CD4-positive, alpha-beta T cell treated with Interferon gamma for 1 hour (primary cell): ENCODE measurements around the gene DPP6.

ENCODE experiments used
- DNase-seq: peaks from one replicate; pipeline ENCODE4 v3.0.0-alpha.2; 2020

The DPP6 gene

DNA sequence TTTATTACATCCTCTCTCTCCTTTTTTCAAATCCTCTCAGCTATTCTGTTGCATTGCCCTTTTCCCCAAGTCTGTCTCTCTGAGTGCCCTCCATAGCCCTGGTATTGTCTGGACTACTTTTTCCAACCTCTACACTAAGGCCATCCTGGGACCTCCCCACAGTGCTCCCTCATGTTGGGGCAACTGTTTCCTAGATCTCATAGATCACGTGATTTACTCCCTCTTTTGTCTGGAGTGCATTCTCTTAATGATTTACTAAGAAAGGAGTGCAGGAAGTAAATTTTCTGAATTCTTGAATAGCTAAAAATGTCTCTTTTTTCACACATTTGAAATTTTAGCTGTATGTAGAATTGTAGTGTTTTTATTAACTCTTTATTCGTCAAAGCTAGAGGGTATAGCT is 733.7 kb downstream of the DPP6 start:
- no peak for DNase-seq

DNA sequence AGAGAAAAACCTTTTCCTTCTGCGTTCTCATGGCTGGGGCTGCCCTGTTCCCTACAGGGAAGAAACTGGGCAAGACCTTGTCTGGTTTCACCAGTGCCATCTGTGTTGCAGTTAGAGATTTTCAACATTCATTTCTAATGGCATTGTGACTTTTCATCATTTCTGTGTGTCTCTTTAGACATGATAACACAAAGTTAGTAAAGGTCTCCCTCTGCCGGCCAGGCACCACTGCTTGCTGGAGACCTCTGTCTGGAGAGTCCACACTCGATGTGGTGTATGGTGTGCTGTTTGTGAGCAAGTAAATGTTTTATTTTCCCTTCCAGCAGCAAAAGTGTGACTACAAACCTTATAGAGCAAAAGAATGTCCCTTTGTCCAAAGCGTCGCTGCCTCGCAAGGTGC is 737.2 kb downstream of the DPP6 start:
- no peak for DNase-seq

DNA sequence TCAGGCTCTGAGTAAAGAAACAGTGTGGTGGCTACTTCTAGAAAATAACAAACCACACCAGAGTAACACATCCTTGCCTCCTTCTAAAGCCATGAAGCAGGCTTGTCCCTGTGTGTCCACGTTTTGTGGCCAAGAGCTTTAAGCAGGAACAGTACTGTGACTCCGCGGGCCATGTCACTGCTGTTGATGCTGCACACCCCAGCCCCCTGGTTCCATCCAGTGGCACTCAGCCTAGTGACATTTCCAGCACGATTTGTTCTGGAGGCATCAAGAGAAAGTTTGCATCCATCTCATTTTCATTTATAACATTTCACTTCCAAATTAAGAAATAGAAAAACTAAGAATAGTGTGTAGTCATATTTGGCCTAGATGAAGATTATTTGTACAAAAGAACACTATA is 739.4 kb downstream of the DPP6 start:
- DNase-seq: no peak

DNA sequence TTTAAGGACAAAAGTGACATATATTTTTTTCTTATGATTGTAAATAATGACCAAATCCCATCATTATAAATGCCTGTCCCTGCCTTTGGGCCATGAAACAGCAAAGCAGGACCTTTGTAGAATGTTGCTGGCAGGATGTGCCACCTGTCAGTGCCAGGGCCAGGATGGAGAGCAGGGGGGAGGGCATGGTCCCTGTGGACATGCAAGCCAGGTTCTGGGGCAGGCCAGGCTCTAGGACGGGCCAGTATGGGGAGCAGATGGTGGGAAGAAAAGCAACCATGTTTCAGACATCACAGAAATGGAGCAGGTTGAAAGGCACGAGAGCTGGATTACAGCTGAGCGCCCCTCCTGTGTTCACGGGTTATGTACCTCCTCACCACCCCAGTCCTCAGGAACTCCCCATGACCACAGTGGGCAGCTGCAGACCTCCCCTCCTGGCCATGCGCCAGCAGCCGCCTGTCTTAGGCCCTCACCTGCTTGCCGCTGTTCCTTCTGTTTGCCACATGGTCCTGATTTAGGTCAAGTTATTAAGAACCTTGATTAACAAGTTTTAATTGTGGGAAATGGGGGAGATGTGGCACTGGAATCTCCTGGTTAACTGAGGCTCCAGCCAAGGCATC is 740.3 kb downstream of the DPP6 start:
- DNase-seq: no peak

DNA sequence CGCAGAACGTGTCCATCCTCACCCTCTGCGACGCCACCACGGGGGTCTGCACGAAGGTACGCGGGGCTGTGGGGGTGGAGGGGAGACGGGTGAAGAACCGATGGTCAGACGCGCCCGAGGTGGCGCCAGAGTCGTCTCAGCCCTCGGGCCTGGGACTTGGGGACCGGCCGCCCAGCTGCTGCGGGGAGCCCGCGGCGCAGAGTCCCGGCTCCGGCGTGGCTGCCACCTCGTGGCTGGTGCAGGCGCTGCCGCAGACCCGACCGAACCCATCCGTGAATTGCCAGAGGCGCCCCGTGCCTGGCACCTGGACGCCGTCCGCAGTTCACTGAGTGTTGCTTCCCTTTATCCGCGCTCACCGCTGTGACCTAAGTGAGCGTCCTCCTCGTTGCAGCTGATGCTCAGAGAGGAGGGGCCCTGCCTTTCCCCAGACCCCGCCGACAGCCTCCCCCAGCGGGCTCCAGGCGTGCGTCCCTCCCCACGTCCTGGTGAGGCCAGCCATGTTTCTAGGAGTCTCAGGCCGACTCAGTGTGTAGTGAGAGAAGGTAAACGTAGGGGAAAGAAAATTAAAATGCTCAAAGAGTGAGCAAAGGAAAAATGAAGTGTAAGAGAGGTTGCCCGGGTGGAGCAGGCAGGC is 742.1 kb downstream of the DPP6 start:
- no peak for DNase-seq

DNA sequence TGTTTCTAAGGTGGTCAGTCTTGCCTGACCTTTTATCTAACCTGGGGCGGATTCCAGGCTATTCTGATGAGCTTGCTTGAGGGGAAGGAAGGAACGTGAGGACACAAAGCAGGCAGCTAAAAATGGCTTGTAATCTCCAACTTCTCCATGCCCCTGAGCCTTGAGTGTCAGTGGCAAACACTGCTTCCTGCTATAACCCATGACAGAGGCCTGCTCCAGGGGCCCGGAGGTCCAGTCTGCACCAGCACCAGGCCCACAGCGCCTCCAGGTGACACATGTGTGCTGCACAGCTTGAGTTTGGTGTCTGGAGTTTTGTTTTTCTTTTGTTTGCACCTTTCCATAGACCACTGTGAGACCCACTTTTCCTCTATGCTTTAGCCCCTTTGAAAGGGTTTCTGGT is 742.8 kb downstream of the DPP6 start:
- no peak for DNase-seq

DNA sequence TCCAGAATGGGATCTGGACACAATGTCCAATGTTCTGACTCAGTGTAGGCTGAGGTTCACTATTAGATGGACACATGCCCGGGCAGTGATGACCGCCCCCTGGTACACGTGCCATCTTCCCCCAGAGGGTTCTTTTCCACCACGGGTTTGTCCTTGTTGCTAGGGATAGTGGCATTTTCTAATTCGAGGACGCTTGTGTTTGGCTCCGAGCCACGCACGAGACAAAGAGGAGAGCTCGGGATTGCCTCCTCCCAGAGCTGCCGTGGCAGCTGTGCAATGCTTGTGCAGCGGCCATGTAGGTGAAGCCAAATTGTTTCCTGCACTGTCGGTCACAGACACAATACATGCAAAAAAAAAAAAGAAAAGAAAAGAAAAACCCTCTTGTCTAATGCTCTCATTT is 743.2 kb downstream of the DPP6 start:
- no peak for DNase-seq

DNA sequence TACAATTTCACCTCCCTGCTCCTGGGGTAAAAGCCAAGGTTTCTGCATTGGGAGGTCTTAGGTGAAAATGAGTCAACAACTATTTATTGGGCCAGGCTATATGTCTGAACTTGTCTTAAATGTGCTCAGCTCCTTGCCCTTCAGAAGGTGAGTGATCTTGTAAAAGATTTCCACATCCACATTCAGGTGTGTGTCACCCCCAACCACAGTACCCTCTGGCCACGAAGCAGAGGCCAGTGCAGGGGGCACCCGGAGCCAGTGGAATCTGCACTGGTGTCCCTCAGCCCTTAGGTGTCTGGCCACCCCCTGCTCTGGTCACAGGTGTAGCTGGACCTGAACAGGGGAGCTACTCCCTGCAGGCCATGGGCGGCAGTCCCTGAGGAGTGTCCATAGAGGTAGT is 752.3 kb downstream of the DPP6 start:
- no peak for DNase-seq

DNA sequence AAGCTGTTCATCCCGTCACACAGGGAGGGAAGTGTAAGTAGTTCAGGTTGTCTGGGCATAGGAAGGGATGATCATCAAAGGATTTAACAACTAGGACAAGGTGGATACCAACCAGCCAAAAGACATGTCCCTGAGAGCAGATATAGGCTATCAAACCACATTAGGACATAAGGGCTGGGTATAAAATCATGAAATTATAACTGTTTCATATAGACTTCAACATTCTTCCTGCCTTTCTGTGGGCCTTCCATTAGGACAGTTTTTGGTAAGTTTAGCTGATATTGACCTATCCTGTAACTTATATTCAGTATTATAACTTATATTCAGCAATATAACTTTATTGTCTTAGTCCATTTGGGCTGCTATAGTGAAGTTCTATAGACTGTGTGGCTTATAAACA is 759.8 kb downstream of the DPP6 start:
- DNase-seq: no peak

DNA sequence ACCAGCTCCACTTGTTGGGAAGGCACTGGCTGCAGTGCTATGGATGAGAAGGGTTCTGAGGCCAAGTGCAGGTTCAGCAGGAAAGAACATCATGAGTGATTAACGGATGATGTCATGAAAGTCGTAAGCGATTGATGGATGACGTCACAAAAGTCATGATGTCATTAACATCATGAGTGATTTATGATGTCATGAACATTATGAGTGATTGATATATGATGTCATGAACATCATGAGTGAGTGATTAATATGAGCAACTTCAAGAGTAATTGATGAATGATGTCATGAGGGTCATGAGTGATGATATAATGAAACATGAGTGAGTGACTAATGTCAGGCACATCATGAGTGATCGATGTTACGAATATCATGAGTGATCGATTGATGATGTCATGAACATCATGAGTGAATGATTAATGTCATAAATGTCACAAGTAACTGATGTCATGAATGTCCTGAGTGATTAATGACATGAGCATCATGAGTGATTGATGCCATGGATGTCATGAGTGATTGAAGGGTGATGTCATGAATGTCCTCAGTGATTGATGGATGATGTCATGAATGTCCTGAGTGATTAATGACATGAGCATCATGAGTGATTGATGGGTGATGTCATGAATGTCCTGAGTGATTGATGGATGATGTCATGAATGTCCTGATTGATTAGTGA is 765.2 kb downstream of the DPP6 start:
- DNase-seq: no peak

DNA sequence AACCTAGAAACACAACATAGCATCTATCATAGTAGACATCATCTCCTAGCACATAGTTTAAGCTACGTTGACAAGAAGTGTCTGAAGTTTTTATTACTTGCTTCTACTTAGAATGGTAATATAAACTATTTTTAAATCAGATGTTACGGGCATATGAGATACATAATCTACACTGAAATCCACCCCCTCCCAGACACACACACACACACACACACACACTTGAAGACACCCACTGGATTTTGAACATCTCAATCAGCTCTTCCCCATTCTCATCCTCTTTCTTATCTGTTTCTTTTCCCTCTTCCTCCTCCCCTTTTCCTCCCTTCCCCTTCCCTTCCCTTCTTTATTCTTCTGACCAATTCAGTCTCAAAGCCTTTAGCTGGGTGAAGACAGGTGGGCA is 774.8 kb downstream of the DPP6 start:
- DNase-seq: no peak

DNA sequence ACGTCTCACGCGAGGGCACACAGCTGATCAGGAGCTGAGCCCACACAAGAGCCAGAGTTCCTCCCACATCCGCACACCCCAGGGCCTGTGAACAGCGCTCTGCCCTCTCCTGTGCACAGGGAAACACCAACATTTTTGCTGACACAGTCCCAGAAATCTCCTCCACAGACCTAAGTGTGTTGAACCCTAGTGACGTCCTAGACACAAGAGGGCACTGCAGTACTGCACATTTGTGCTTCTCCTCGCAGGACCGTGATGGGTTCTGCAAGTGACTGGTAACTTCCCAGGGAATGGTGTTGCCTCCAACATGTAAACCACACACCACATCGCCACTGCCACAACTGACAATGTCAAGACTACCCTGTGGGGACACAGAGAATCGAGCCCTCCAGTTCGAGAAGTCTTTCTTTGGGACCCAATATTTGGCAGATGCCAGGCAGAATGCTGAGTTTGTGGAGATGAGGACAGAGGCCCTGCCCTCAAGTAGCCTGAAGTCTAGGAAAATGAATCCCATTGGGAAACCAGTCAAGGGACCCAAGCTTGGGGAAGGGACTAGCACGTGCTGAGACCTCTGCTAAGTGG is 780.5 kb downstream of the DPP6 start:
- no peak for DNase-seq

DNA sequence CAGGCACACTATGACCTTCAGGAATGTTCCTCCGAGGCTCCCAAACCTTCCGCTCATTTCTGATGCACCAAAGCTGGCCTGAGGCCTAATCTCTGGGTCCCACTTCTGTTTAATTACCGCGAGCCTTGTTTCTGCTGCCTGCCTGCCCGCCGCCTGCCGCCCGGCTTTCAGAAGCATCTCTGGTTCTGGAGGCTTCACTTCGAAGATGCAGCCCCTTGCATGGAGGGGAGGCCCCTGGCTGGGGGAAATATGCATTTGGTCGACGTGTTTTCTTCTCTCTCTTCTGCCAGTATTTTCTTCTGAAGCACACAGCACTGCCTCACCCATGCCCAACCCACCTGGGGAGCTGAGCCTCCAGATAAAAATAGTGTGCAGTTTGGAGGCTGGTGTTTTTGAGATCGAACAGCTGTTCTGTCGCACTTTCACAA is 783.8 kb downstream of the DPP6 start:
- DNase-seq: no peak

DNA sequence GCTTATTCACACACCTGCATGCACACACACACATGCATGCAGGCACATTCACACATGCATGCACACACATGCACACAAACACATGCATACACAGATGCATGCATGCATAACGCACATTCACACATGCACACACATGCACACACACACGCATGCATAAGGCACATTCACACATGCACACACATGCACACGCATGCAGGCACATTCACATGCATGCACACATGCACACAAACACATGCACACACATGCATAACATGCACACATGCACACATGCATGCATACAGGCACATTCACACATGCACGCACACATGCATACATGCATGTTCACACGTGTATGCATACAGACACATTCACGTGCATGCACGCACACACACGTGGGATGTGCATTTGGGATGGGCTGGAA is 784.9 kb downstream of the DPP6 start:
- no peak for DNase-seq

DNA sequence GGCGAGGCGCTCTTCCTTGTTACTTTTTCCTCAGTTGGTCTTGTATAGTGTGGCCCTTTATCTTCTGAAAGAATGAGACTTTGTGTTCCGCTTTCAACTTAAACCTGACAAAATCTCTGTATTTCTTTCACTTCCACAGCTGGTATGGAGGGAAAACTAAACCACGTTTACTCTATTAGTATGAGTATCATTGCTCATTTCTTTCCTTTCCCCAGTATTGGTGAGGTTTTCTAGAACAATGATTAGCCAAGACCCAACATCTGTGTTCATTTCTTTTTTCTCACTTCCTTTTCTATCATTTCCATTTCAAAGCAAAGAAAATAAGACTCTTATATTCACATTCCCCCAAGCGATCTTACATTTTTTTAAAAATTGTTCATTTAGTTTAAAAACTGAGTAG is 785.4 kb downstream of the DPP6 start:
- DNase-seq: no peak

DNA sequence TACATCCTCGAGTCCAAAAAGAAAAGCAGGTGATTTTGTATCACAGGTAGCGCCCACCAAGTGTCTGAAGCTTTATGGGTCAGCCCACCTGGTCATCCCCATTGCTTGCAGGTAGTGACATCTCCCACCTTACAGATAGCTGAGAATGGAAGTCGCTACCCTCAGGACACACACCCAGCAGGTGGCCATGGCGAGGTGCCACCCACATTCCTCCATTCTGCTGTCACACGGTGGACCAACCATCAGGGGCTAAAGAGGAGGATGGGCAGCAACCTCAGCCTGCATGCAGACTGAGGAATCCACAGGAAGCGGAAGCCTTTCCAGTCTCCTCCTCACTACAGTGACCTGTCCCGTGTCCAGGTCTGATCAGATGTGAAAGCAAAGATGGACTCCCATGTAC is 787.9 kb downstream of the DPP6 start:
- DNase-seq: no peak

DNA sequence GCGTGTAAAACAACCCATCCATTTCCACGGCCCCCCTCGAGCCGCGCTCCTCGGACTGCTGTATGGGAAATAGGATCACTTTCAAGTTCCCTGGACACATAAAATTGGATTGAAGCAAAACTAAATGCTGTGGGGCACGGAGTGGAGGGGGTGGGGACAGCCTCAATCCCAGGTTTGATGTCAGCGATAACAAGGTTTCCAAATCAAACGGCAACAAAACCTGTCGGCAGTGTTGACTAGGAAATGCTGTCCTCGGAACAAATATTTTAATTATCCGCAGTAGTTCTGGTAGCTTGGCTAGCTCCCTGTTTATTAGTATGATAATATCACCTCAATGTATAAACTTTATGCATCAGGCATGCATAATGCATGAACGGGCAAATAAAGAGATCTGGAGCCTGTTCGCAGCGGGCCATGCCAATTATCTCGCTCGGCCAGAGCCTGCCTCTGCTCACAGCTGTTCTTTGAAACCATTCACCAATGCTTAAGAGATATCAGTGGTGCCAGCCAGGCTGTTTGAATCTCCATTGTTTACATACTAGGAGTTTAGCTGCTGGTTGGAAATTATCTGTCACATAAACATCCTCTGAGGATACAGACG is 789.6 kb downstream of the DPP6 start:
- no peak for DNase-seq

DNA sequence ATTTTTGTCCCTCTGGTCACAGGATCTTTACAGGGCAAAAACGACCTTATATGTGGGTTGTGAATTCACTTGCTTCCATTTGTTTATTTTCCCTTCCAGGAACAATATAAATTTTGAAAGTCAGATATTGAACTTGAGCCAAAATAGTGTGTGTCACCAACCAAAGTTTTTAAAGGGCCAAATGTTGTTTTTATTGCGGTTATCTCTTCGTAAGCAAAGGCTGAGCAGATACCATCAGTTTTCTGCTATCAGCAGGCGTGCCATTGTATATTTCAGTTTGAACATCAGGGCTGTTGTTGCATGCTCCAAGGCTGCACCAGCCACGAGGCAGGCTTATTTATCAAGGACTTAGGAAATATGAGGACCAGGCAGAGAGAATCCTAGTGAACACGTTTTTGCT is 790.4 kb downstream of the DPP6 start:
- no peak for DNase-seq

DNA sequence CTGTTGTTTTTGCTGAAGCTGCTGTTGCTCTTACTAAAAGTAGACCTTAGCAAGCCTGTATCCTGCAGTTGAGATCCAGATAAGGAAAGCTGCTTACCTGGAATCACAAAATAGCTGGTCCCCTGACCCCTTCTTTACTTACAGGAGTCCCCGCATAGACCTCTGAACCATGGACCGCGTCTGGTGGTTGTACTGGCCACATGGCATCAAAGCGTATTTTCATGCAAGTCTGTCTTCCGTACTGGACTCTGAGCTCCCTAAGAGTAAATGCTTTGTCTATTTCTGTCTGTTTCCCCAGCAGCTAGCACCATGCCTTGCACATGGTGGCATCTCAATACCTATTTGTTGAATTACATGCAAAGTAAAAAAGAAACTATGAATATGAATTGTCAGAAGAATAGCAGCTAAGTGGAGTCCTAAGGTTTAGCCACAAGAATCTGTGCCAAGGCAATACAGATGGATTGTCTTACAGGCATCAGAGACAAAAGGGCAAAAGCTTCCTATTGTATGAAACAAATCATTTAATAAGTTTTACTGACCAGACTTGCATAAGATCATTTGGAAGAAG is 791.6 kb downstream of the DPP6 start:
- no peak for DNase-seq

DNA sequence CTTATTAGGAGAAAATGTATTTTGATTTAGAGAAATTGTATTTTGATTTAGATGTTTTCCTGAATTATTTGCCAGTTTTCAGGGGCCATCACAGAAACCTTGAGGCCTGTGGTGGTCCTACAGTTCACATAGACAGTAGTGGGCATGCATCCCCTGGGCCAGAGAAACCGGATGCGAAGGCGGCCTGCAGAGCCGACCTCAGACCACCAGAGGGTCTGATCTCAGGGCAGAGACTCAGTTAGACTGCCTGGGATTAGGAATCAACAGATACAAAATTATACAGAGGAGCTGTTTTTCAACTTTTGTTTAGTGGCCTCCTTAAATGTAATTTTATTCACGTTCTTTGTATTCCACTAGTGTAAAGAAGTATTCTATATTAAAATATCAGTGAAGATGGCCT is 792.3 kb downstream of the DPP6 start:
- no peak for DNase-seq

DNA sequence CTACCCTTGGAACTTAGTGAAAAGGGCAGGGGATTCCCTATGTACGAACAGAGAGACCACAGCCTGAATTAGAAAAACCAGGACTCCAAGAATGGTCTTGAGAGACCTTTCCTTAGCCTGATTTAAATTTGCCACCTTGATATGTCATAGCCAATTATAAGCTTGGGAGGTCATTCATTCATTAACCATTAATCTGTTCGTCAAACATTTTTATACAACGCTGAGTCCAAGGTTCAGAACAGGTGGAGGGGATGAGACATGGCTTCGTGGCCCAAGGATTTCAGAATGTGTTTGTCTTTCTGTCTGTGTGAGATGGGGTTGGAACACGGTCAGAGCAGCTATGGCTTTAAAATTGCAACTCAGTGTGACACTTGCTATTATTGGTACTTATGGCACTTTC is 792.8 kb downstream of the DPP6 start:
- DNase-seq: no peak

DNA sequence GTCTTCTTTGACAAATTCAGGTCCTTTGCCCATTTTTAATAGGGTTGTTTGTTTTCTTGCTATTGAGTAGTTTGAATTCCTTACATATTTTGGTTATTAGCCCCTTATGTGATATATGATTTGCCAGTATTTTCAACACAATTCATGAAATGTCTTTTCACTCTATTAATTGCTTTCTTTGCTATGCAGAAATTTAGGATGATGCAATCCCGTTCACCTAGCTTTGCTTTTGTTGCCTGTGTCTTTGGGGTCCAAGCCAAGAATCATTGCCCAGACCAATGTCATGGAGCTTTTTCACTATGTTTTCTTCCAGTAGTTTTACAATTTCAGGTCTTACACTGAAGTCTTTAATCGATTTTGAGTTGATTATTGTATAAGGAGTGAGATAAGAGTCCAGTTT is 796.3 kb downstream of the DPP6 start:
- no peak for DNase-seq

DNA sequence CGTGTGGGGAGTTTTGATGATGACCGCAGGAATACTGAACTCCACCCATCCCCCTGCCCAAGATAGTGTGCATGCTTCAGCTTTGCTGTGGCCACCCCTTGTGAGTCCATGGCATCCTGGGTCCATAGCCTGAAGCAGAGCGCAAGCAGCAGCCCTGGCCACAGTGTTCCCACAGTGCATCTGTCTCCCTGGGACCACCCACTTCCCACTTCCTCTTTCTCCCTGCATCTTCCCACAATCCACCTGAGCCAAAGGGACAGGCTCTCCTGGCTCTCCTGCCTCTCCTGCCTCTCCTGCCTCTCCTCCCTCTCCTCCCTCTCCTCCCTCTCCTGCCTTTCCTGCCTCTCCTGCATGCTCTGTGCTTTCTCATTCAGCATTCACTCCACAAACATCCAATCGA is 800.0 kb downstream of the DPP6 start:
- no peak for DNase-seq
